ENCODE measurements around the gene INS.

INS gene

GRCh38 chr11:2153581-2154194, 7.3 kb downstream of the INS start:
- Histone ChIP-seq H3K36me3 (no peaks in the 10 kb centered on the region), H3K4me1 (peaks cover 15% of the 10 kb centered on the region), H3K9me3 (no peaks in the 10 kb centered on the region), H3K4me3 (ENCODE audit: low read depth, low read length) (no peak overlapping the region), H3K27me3 (no peaks in the 10 kb centered on the region)
- TF ChIP-seq, protein P1, sequence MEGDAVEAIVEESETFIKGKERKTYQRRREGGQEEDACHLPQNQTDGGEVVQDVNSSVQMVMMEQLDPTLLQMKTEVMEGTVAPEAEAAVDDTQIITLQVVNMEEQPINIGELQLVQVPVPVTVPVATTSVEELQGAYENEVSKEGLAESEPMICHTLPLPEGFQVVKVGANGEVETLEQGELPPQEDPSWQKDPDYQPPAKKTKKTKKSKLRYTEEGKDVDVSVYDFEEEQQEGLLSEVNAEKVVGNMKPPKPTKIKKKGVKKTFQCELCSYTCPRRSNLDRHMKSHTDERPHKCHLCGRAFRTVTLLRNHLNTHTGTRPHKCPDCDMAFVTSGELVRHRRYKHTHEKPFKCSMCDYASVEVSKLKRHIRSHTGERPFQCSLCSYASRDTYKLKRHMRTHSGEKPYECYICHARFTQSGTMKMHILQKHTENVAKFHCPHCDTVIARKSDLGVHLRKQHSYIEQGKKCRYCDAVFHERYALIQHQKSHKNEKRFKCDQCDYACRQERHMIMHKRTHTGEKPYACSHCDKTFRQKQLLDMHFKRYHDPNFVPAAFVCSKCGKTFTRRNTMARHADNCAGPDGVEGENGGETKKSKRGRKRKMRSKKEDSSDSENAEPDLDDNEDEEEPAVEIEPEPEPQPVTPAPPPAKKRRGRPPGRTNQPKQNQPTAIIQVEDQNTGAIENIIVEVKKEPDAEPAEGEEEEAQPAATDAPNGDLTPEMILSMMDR (IDR thresholded peaks at IDR 0.05; ENCODE audit: low read depth, low read length) = no peak
- DNase-seq = no peak

DNA sequence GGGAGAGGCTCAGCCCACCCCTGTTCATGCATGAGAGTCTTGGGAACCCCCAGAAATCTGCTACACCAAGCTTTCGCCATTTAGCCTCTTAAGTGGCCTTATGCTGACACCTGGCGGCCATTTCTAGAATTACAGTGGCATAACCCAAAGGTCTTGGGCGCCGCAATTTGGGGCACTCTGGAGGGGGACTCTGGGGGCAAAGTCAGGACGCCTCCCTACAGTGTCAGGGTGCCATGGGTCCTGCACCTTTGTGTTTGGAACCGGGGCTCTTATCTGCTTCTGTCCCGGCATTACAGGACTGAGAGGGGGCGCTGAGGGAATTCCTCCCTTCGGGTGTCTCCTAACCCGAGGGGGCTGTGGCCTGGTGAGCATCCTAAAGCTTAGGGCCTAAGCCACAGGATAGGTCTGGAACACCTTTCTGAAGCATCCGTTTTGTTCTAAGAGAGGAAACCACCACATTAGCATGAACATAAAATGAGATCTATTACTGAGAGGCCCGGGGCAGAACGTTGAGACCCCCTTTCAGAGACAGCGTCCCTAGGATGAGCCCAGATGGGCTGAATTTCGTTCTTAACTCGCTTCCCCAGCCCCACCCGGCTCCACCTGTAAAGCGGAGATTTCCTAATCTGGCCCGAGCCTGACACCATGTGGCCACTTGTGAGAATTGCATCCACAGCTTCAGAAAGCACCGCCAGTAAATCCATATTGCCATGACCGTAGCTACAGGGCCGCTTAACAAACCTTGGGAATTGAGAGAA, 9.3 kb downstream of the INS start:
- Histone ChIP-seq H3K4me1 (peaks cover 27% of the 10 kb centered on the region), H3K36me3 (peaks cover 14% of the 10 kb centered on the region), H3K27me3 (no peaks in the 10 kb centered on the region), H3K9me3 (no peaks in the 10 kb centered on the region), H3K4me3 (ENCODE audit: low read depth, low read length) (0 out of 2 replicates have a peak overlapping the region, but pooled peaks have one; percentile 11)
- TF ChIP-seq, protein P1 (IDR thresholded peaks at IDR 0.05; ENCODE audit: low read depth, low read length) = peak; percentile 68
- DNase-seq = peak; percentile 73

- Histone ChIP-seq H3K27me3 (no peaks in the 10 kb centered on the region), H3K36me3 (peaks cover 16% of the 10 kb centered on the region), H3K4me1 (peaks cover 27% of the 10 kb centered on the region), H3K4me3 (ENCODE audit: low read depth, low read length) (no peak overlapping the region), H3K9me3 (no peaks in the 10 kb centered on the region)
- DNase-seq = no peak
- TF ChIP-seq, protein P1 (IDR thresholded peaks at IDR 0.05; ENCODE audit: low read depth, low read length) = peak; percentile 78
Measured at GRCh38 chr11:2149864-2150847, 10.9 kb downstream of the INS start.

DNA sequence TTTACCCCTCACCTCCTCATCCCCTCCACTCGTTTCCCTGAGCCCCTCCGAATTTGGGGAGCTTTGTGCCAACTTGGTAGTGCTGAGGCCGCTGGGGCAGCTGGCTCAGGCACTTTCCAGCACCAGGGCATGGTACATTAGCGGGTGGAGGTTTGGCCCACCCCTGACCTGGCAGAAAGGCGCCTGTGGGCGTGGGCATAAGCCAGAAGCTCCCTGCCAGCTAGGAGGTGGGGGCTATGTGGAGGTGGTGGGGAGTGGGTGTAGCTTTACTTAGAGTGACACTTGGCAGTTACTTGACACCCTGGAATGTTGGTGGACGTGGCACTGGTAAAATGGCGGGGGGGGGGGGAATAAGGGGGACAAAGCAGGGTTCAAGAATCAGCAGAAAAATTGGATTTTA, 11.5 kb downstream of the INS start:
- TF ChIP-seq, protein P1 (IDR thresholded peaks at IDR 0.05; ENCODE audit: low read depth, low read length) = no peak
- Histone ChIP-seq H3K36me3 (peaks cover 16% of the 10 kb centered on the region), H3K27me3 (no peaks in the 10 kb centered on the region), H3K4me1 (peaks cover 27% of the 10 kb centered on the region), H3K9me3 (no peaks in the 10 kb centered on the region), H3K4me3 (ENCODE audit: low read depth, low read length) (no peak overlapping the region)
- DNase-seq = no peak

GRCh38 chr11:2148595-2148994, 12.4 kb downstream of the INS start:
- Histone ChIP-seq H3K4me1 (peaks cover 27% of the 10 kb centered on the region), H3K4me3 (ENCODE audit: low read depth, low read length) (no peak overlapping the region), H3K9me3 (no peaks in the 10 kb centered on the region), H3K27me3 (no peaks in the 10 kb centered on the region), H3K36me3 (peaks cover 16% of the 10 kb centered on the region)
- TF ChIP-seq, protein P1 (IDR thresholded peaks at IDR 0.05; ENCODE audit: low read depth, low read length) = no peak
- no peak for DNase-seq
